BJ (cell line): ENCODE data around the gene HECTD3. TPM values are rescaled to one million over a fixed set of nuclear protein-coding genes. Genes with fewer than 3 reads are reported as not detected.

Source experiments
- CTCF ChIA-PET: fragments of 350-600 bp; formaldehyde crosslinking; extraction: SDS; loops from one replicate; lab custom pipeline; 2021; ENCODE audit warnings: antibody characterized with exemption, inconsistent platforms; lab: Yijun Ruan, JAX
- POLR2A ChIA-PET: fragments of 300-600 bp; sonication (Branson Sonifier 250); formaldehyde crosslinking; extraction: SDS; loops from one replicate; lab custom pipeline; 2021; ENCODE audit warnings: antibody characterized with exemption; lab: Charles Lee
- DNase-seq: peaks from one replicate; pipeline ENCODE4 v3.0.0-alpha.2; 2011; ENCODE audit warnings: low read depth
- H3K27me3 ChIP-seq: 2 replicates; pipeline ENCODE4 v1.6.0; 2011; ENCODE audit warnings: low read length; ENCODE audit not compliant: control insufficient read depth, insufficient read depth
- H3K36me3 ChIP-seq: 2 replicates; pipeline ENCODE4 v1.5.1; 2011; ENCODE audit warnings: low read length; ENCODE audit not compliant: control insufficient read depth, insufficient read depth
- H3K4me3 ChIP-seq: 2 replicates; pipeline ENCODE4 v1.5.1; 2011; ENCODE audit warnings: low read depth, mild to moderate bottlenecking, control low read depth, low read length
- CTCF ChIP-seq: IDR thresholded peaks from 2 replicates; pipeline ENCODE4 v1.5.1; 2011; ENCODE audit warnings: low read depth, mild to moderate bottlenecking, control low read depth, inconsistent platforms, low read length, moderate library complexity; ENCODE audit not compliant: insufficient read depth
- polyA minus RNA-seq: library from RNA; depleted of rRNA, polyadenylated mRNA; stranded (reverse); fragments of >200 nt; gene quantifications from 2 replicates; pipeline ENCODE4 v1.2.3, GENCODE V29; 2011; rRNA and poly(A)+ RNA removed
- polyA plus RNA-seq: library from polyadenylated mRNA; depleted of rRNA; stranded (reverse); fragments of >200 nt; gene quantifications from 2 replicates; pipeline ENCODE4 v1.2.3, GENCODE V29; 2011; rRNA removed

Gene HECTD3
- polyA plus RNA-seq, result 27.7 and 36.7 TPM in 2 replicates
- 21.5 and 30.3 TPM in 2 replicates for polyA minus RNA-seq

GRCh38 chr1:45010855-45011811, at the start of gene HECTD3:
Gene HECTD3, minus strand, starts transcription at chr1:45011324. Its CDS starts 67 bp downstream, at chr1:45011257.
- POLR2A ChIA-PET, result interaction anchor here (0.5 to 2.5 kb wide), 7 partner anchors 127 to 576 kb away, joined by 3 to 12 read pairs (median 4); partner anchors contain the start of genes MUTYH, PLK3 and TOE1
- Histone ChIP-seq H3K4me3 (peak within 1 kb of the TSS; percentile 86), H3K36me3 (peaks cover 29% of the 10 kb centered on the region), H3K27me3 (no peaks in the 10 kb centered on the region)
- DNase-seq, result no peak
- CTCF ChIA-PET, result interaction anchor here (0.8 to 5.4 kb wide), 18 partner anchors 7 to 482 kb away, joined by 3 to 154 read pairs (median 5); partner anchors contain the start of genes BEST4, BTBD19, EIF2B3 and PLK3
- no peak for TF ChIP-seq CTCF

DNA sequence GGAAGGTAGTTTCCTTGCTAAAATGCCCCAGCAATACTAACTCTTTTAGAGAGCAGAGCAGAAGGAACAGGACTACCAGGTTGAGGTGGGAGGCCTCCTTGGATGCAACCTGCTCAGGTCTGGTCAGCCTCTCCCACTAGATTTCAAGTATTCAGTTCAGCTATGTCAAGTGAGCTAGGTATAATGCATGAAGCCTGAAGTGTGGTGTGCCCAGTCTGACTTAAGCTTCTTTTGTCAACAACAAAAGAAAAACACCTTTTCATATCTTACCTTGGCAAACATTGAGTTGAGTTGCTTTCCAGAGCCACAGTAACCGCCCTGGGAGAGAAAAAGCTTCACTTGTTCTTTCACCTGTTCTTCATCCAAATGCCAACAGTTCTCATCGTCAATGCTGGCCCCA, 48.7 kb upstream of the HECTD3 start:
- Histone ChIP-seq H3K4me3 (no peak overlapping the region), H3K27me3 (no peaks in the 10 kb centered on the region), H3K36me3 (no peaks in the 10 kb centered on the region)
- DNase-seq, result no peak
- CTCF ChIA-PET, result no interaction called here
- POLR2A ChIA-PET, result no interaction called here
- TF ChIP-seq CTCF, result no peak

DNA sequence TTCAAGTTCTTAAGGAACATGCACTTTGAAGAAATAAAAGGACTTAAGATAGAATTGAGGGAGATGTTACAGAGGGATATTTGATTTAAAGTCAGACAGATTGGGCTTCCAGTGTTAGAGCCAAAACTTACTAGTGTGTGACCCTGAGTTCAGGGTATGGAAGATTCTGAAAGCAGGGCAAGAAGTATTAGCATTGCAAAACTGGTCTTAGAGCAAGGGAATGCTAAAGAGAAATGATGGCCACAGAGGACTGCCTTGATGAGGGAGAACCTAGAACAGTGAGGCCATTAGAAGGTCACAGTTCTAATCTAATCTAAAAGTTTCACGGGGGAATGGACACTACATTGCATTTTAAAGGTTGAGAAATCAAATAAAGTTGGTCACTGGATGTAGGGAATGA, 46.4 kb upstream of the HECTD3 start:
- no peaks in the 10 kb centered on the region for H3K36me3 ChIP-seq
- no peak for DNase-seq
- ChIA-PET CTCF (interaction anchor here (1.0 kb wide), 1 partner anchor 42 kb away, joined by 3 read pairs; no protein-coding TSS in a partner anchor), POLR2A (no interaction called here)
- TF ChIP-seq CTCF, result no peak
- H3K27me3 ChIP-seq, result no peaks in the 10 kb centered on the region
- H3K4me3 ChIP-seq, result no peak overlapping the region

DNA sequence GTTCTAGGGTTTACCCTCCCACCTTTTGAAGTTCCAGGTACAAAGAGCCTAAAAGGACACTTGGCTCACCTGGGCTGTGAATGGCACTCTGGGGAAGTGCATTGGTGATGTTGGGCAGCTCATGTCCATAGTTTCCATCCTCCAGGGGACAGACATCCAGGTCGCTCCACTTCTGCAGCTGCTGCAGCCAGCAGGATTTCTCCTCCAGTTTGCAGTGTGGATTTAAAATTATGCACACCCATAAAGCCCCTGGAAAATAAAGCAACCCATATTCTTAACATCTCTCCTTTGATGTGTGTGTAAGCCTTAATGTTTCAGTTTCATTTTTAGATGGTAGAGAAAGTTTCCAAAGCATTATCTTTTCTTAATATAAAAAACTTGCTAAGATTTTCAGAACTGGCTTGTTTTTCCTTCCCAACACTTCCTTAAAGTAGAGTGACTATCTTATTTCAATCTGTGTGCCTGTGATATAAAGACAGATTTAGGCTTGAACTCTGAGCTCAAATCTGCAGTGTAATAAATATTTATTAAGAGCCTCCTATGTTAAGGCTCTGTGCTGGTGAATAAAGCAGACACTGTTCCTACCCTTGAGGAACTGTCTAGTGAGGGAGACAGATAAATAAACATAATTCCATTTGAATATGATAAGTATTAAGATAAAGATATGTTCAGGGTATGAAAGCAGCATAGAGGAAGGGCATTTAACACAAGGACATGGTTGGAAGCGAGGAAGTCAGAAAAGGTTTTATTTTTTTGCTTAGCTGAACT, 40.1 kb upstream of the HECTD3 start:
- Histone ChIP-seq H3K27me3 (no peaks in the 10 kb centered on the region), H3K36me3 (no peaks in the 10 kb centered on the region), H3K4me3 (no peak overlapping the region)
- ChIA-PET CTCF (no interaction called here), POLR2A (no interaction called here)
- no peak for DNase-seq
- no peak for TF ChIP-seq CTCF
